NB4 (cell line): ENCODE measurements around the gene AMBRA1.

ENCODE experiments used
- POLR2A ChIP-seq: IDR thresholded peaks from 2 replicates; pipeline ENCODE4 v1.6.1; 2011; ENCODE audit warnings: mild to moderate bottlenecking; ENCODE audit not compliant: insufficient read length; ENCODE audit errors: extremely low read depth
- TF ChIP-seq, protein P1 (sequence below): IDR thresholded peaks from one replicate; pipeline ENCODE4 v1.5.1; 2012; ENCODE audit warnings: low read depth, low read length

DNA sequence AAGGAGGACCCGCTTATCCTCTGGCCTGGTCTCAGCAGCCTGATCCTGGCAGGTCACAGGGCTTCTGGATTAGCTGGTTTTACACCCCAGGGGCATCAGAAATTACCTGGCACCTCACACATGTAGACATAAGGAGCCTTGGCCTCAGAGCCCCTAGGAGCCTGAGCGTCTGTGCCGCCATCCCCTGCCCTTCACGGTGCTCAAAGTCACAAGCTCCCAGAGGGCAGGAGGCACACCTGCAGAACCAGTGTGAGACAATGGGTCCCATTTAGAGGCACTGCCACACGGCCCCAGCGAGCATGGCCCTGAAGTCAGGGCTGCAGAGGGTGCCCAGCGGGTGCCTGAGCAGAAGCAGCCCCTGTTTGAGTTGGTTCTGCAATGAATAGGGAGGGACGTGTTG, 242.7 kb downstream of the AMBRA1 start:
- TF ChIP-seq, protein P1, sequence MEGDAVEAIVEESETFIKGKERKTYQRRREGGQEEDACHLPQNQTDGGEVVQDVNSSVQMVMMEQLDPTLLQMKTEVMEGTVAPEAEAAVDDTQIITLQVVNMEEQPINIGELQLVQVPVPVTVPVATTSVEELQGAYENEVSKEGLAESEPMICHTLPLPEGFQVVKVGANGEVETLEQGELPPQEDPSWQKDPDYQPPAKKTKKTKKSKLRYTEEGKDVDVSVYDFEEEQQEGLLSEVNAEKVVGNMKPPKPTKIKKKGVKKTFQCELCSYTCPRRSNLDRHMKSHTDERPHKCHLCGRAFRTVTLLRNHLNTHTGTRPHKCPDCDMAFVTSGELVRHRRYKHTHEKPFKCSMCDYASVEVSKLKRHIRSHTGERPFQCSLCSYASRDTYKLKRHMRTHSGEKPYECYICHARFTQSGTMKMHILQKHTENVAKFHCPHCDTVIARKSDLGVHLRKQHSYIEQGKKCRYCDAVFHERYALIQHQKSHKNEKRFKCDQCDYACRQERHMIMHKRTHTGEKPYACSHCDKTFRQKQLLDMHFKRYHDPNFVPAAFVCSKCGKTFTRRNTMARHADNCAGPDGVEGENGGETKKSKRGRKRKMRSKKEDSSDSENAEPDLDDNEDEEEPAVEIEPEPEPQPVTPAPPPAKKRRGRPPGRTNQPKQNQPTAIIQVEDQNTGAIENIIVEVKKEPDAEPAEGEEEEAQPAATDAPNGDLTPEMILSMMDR = no peak
- TF ChIP-seq POLR2A = no peak
